CD4-positive, alpha-beta T cell treated with Interleukin-4 for 4 hours (primary cell): ENCODE measurements around the gene PSMD2.

Experiments used
- DNase-seq: peaks from one replicate; pipeline ENCODE4 v3.0.0-alpha.2; 2020

The PSMD2 gene

GRCh38 chr3:184343200-184343876, 44.3 kb downstream of the PSMD2 start:
- DNase-seq: no peak

GRCh38 chr3:184344579-184345316, 45.7 kb downstream of the PSMD2 start:
- no peak for DNase-seq

GRCh38 chr3:184345317-184346144, 46.5 kb downstream of the PSMD2 start:
- DNase-seq: no peak

GRCh38 chr3:184346480-184347190, 47.6 kb downstream of the PSMD2 start:
- no peak for DNase-seq

GRCh38 chr3:184347321-184348056, 48.4 kb downstream of the PSMD2 start:
- DNase-seq: no peak

- DNase-seq: no peak
Observed at GRCh38 chr3:184348057-184348382, 49.0 kb downstream of the PSMD2 start.

- no peak for DNase-seq
Observed at GRCh38 chr3:184349563-184350470, 50.8 kb downstream of the PSMD2 start.

- DNase-seq: no peak
Observed at GRCh38 chr3:184350618-184351017, 51.6 kb downstream of the PSMD2 start.

- no peak for DNase-seq
Observed at GRCh38 chr3:184351511-184352148, 52.6 kb downstream of the PSMD2 start.

GRCh38 chr3:184352149-184352785, 53.2 kb downstream of the PSMD2 start:
- DNase-seq: no peak

- no peak for DNase-seq
Observed at GRCh38 chr3:184352897-184353545, 54.0 kb downstream of the PSMD2 start.

GRCh38 chr3:184353546-184353941, 54.5 kb downstream of the PSMD2 start:
- no peak for DNase-seq

GRCh38 chr3:184354121-184354728, 55.2 kb downstream of the PSMD2 start:
- peak; percentile 43 for DNase-seq

GRCh38 chr3:184354754-184355153, 55.7 kb downstream of the PSMD2 start:
- DNase-seq: no peak

GRCh38 chr3:184355261-184356040, 56.4 kb downstream of the PSMD2 start:
- DNase-seq: no peak

- DNase-seq: no peak
Observed at GRCh38 chr3:184357248-184358123, 58.4 kb downstream of the PSMD2 start.

- DNase-seq: no peak
Observed at GRCh38 chr3:184358124-184358767, 59.2 kb downstream of the PSMD2 start.
